Mammary epithelial cell (primary cell): Measurements from ENCODE around the gene INMT.

ENCODE experiments used
- EZH2 ChIP-seq: IDR thresholded peaks from 2 replicates; pipeline ENCODE4 v1.6.1; 2012; ENCODE audit warnings: low read length, inconsistent platforms, borderline replicate concordance
- TF ChIP-seq, protein P1 (sequence below), 2 donors: IDR thresholded peaks in 1 of 2; conservative IDR thresholded peaks in 1 of 2; 2 replicates each; pipeline ENCODE4 v1.5.1; 2011 to 2012; ENCODE audit warnings: inconsistent platforms in 2 of 2, low read length in 2 of 2, mild to moderate bottlenecking in 2 of 2, control low read depth in 1 of 2, low read depth in 1 of 2; ENCODE audit not compliant: insufficient read depth in 1 of 2; ENCODE audit errors: extremely low read depth in 1 of 2

DNA sequence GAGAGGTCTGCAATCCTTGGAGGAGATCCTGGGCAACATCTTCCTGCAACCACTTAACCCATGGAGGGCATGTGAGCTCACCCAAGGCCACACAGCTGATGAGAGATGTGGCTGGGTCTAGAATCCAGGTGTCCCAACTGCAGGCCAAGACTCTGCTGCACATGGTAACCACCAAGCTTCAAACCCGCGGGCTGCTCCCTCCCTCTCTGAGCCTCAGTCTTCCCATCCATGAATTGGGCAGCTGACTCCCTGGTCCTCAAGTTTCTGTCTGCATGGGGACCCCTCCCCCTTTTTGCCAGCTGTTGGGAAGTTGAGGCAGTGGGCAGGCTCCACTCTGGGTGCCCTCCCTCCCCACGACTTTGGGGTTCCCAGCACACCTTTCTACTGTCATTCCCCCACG lies 20.9 kb upstream of the INMT start:
- TF ChIP-seq, protein P1, sequence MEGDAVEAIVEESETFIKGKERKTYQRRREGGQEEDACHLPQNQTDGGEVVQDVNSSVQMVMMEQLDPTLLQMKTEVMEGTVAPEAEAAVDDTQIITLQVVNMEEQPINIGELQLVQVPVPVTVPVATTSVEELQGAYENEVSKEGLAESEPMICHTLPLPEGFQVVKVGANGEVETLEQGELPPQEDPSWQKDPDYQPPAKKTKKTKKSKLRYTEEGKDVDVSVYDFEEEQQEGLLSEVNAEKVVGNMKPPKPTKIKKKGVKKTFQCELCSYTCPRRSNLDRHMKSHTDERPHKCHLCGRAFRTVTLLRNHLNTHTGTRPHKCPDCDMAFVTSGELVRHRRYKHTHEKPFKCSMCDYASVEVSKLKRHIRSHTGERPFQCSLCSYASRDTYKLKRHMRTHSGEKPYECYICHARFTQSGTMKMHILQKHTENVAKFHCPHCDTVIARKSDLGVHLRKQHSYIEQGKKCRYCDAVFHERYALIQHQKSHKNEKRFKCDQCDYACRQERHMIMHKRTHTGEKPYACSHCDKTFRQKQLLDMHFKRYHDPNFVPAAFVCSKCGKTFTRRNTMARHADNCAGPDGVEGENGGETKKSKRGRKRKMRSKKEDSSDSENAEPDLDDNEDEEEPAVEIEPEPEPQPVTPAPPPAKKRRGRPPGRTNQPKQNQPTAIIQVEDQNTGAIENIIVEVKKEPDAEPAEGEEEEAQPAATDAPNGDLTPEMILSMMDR (conservative IDR thresholded peaks at IDR 0.05 in 1 of 2, IDR thresholded peaks at IDR 0.05 in 1 of 2; ENCODE audit: extremely low read depth in 1 of 2, insufficient read depth in 1 of 2, low read depth in 1 of 2, low read length in 2 of 2) = no peak
- TF ChIP-seq EZH2 = no peak
